ENCODE measurements around the gene SLC16A3. TPM values are rescaled to one million over a fixed set of nuclear protein-coding genes. Genes with fewer than 3 reads are reported as not detected.
"Not testable (repeated sequence)": the region's sequence is repeated elsewhere in the genome, so short reads cannot be mapped to it uniquely, and the experiment has no call there.

Gene SLC16A3
- 529 and 652 TPM in 2 replicates for total RNA-seq (2014; rRNA removed; shearing (Covaris generic); ENCODE audit: low replicate concordance)

DNA sequence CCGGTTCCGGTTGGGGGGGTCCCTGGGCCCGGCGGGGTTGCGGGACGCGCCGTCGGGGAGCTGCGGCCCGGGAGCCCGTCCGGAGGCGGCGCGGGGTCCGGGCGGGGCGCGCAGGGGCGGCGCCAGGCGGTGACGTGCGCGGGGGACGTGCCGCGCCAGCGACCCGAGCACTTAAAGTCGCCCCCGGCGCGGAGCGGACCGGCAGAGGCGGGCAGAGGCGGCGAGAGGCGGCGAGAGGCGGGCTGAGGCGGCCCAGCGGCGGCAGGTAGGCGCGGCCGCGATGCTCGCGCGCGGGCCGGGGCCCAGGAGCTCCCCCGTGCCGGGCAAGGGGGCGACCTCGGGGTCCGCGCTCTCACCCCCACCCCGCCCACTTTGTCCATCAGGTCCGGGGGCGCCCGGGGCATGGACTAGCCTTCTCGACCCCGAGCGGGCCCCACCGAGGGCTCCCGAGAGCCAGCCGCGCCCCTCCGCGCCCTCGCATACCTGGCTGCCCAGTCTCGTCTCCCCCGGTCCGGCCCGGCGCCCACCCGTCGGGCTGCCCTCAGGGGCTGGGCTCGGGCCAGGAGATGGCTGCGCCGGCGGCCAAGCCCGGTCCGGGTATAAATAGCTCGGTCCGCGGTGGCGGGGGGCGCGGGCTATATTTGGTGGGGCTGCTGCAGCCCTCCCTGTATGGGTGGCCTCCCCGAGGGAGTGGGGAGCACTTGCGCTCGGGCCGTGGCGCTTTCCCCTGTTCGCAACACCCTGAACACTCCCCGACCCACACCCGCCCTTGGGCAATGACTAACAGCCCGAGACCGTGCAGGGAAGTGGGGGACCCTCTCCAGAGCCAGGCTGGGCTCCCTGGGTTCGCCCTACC is at the start of gene SLC16A3:
Gene SLC16A3 (plus strand): TSS at position 201 of the 856 bp plus-strand sequence. CDS start 6,967 bp downstream, outside the sequence.
- DNase-seq = peak; percentile 85
- Histone ChIP-seq H3K9me3 (no peaks in the 10 kb centered on the region), H3K4me3 (peak within 1 kb of the TSS; percentile 90), H3K27me3 (no peaks in the 10 kb centered on the region), H3K36me3 (peaks cover 43% of the 10 kb centered on the region)

DNA sequence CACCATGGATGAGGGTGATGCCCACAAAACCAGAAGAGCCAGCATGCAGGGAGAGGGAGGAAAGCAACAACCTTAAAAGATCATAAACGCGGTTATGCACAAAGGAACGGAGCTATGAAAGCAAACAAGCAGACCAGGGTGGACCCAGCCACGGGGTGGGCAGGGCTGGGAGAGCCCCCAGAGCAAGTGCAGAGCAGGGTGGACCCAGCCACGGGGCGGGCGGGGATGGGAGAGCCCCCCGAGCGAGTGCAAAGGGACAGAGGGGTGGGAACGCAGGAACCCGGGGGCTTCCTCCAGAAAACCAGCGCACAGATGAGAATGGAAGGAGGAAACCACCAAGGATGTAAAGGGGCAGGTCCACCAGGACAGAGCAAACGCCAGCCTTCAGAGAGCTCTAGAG is 49.4 kb upstream of the SLC16A3 start:
- DNase-seq = no peak

DNA sequence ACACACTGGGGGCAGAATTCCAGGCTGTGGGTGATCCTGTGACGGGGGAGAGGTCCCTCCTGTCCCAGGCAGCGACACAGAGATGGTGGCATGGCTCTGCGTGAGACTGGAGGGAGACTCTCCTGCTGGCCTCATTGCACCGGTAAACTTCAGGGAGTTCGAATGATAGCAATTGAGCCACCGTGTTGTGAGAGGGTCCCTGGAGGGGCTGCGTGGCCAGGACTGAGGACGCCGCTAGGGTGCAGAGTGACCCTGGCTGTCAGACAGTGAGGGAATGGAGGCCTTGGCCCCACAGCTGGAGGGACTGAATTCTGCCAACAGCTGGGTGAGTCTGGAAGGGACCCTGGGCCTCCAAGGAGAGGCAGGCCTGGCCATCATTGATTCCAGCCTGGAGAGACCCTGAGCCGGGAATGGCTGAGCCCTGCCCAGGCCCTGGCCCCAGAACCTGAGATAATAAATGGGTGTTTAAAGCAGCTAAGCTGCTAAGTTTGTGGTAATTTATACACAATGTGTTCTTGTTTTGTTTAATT is 48.8 kb upstream of the SLC16A3 start:
- Histone ChIP-seq H3K27me3 (no peaks in the 10 kb centered on the region), H3K36me3 (peaks cover 32% of the 10 kb centered on the region), H3K9me3 (no peaks in the 10 kb centered on the region), H3K4me3 (no peak overlapping the region)
- DNase-seq = no peak

More for the DNA sequence above, 49.4 kb upstream of the SLC16A3 start:
- Histone ChIP-seq H3K27me3 (no peaks in the 10 kb centered on the region), H3K9me3 (no peaks in the 10 kb centered on the region), H3K36me3 (peaks cover 31% of the 10 kb centered on the region), H3K4me3 (no peak overlapping the region)

DNA sequence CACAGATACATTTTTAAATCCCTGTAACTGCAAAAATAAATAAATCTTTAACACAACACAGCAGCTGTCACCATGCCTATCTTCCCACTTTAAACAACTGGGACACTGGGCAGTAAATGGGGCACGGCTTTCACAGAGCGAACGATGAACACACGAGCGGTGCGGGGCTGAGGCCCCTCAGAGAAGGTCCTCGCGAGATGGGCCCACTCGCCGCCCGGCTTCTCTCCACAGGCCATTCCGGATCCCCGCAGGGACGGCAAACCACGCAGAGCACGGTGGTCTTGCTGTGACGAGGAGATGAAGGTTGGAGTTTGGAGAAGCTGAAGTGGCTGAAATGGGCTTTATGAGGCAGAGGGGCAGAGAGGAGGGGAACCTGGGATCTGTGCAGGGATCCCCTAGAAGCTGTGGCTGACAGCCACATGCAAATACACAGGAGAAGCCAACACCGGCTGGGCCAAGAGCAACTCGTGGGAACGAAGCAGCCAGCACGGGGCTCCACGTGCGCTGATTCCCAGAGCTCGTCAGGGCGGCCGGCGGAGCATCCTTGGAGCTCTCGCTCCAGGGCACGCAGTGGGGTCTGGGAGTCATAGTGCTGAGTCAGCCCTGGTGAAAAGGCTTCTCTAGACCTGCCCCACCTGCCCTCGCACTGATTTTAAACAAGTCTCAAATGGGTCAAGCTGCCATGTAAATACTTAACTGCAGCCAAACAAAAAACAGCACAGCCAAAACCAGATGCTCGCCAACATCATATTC is 47.9 kb upstream of the SLC16A3 start:
- no peaks in the 10 kb centered on the region for H3K9me3 ChIP-seq
- H3K27me3 ChIP-seq = no peaks in the 10 kb centered on the region
- DNase-seq = no peak
- peaks cover 37% of the 10 kb centered on the region for H3K36me3 ChIP-seq
- no peak overlapping the region for H3K4me3 ChIP-seq

DNA sequence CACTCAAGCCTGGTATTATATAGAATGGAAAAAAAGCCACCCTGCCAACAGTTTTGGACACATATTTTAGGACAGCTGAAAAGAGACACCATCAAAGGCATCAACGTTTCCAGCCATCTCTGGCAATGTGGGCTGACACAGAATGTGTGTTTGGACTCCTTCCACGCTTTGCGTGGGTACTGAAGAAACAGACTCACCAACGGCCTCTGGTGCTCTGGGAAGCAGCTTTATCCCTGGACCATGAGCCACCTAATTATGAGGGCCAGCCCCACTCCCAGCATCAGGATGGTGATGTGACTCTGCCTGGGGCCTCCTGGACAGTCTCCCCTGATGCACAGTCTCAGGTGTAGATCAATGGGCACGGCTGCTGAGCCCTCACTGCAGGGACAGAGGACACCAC is 44.1 kb upstream of the SLC16A3 start:
- peaks cover 39% of the 10 kb centered on the region for H3K36me3 ChIP-seq
- no peak for DNase-seq
- H3K9me3 ChIP-seq = no peaks in the 10 kb centered on the region
- no peak overlapping the region for H3K4me3 ChIP-seq
- no peaks in the 10 kb centered on the region for H3K27me3 ChIP-seq

DNA sequence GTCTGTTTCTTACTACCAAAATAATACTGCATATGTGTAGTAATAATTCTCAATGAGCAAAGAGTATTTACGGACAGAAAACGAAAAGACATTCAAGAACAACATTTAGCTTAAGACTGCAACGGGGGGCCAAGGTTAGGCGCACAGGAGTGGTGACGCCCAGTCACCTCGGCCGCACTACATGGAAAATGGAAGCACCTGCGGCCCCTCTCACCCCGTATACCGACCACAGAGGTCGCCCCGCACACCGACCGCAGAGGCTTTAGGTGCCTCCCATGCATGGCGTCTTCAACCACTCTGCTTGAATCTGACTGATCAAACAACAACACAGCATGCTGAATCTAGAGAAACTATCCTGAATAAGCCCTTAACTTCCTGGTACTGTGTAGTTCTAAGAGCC is 42.6 kb upstream of the SLC16A3 start:
- H3K9me3 ChIP-seq = no peaks in the 10 kb centered on the region
- DNase-seq = no peak
- no peaks in the 10 kb centered on the region for H3K27me3 ChIP-seq
- peaks cover 37% of the 10 kb centered on the region for H3K36me3 ChIP-seq
- H3K4me3 ChIP-seq = no peak overlapping the region

DNA sequence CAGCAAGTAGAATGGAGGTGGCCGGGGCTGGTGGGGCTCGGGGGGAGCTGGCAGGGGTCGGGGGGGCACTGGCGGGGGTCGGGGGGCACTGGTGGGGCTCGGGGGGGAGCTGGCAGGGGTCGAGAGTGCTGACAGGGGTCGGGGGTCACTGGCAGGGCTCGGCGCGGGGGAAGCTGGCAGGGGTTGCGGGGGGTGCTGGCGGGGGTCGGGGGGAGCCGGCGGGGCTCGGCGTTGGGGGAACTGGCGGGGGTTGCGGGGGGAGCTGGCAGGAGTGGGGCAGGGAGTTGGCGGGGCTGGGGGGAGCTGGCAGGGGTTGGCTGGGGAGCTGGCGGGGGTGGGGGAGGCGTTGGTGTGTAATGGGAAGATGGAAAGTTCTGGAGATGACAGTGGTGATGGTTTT is 41.3 kb upstream of the SLC16A3 start:
- DNase-seq = no peak
- H3K36me3 ChIP-seq = peaks cover 39% of the 10 kb centered on the region
- H3K9me3 ChIP-seq = no peaks in the 10 kb centered on the region
- H3K27me3 ChIP-seq = no peaks in the 10 kb centered on the region
- H3K4me3 ChIP-seq = no peak overlapping the region

DNA sequence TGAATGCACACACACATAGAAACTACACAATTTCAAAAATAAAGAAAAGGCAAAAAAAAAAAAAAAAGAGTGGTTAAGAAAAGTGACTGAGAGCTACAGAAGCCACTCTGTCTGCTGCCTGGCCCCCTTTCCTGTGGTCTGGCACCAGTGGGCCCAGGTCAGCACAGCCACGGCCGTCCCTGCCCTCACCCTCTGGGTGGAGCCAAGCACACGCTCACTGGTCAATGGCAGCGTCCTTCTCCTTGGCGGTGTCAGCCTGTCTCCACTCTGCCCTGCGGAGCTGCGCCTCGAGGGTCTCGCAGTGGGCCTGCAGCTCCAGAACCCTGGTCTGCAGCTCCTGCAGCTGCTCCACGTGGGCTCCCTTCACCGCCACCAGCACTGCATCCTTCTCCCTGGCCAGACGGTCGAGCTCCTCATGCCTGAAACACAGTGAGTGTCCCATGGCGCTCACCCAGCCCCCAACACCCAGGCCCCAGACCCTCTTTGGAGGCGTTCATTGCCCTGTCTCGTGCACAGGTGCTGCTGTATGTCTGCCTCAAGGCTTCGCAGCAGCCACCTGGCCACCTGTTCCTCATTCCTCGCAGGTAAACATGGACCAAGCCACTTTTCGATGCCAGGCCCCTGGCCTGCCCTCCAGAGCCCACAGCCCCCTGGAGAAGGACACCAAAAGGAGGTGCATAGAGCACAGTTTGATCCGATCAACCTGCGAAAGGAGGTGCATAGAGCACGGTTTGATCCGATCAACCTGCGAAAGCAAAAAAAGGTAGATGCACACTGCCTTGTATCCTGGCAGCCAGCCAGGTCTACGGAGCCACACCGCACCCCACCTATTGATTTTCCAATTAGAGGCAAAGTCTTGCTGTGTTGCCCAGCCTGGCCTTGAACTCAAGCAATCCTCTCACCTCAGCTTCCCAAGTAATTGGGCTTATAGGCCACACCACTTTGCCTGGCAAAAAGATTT is 40.6 kb upstream of the SLC16A3 start:
- Histone ChIP-seq H3K27me3 (no peaks in the 10 kb centered on the region), H3K9me3 (no peaks in the 10 kb centered on the region), H3K4me3 (no peak overlapping the region), H3K36me3 (peaks cover 40% of the 10 kb centered on the region)
- DNase-seq = no peak

DNA sequence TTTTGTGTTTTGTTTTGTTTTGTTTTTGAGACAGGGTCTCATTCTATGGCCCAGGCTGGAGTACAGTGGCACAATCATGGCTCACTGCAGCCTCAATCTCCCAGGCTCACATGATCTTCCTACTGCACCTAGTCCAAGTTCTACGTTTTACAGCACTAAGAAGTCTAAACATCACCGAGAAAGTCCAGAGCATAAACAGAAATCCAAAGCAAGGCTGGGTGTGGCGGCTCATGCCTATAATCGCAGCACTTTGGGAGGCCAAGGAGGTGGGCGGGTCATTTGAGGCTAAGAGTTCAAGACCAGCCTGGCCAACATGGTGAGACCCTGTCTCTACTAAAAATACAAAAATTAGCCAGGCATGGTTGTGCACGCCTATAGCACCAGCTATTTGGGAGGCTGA is 35.8 kb upstream of the SLC16A3 start:
- not testable (repeated sequence) for H3K9me3 ChIP-seq, DNase-seq, H3K4me3 ChIP-seq, H3K27me3 ChIP-seq
- H3K36me3 ChIP-seq = peaks cover 38% of the 10 kb centered on the region

DNA sequence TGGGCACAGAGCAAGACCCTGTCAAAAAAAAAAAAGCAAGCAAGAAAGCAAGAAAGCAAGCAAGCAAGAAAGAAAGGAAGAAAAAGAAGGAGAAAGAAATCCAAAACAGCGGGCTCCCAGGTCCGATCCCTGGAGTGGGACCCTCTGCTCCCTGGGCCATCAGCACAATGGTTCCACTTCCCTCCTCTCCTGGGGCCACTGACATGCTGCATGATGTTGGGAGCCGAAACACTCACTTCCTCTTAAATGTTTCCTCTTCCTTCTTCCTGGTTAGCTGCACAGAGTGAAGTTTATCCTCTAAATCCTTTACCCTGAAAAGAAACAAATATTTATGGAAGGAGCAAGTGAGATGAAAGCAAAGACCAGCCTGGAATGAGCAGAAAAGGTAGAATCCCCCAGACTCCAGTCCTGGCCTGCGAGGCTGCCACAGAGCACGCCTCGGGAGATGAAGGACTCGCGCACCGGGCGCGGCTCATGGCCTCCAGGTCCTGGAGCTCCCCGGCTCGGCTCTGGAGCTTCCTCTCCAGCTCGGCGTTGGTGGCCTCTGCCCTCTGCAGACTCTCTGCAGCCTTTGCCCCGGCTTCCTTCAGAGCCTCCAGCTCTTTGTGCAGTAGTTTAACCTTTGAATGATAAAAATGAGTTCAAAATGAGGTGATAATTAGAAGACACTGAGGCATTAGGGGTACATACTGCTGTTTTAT is 35.2 kb upstream of the SLC16A3 start:
- no peak overlapping the region for H3K4me3 ChIP-seq
- no peaks in the 10 kb centered on the region for H3K9me3 ChIP-seq
- peaks cover 36% of the 10 kb centered on the region for H3K36me3 ChIP-seq
- no peaks in the 10 kb centered on the region for H3K27me3 ChIP-seq
- no peak for DNase-seq

DNA sequence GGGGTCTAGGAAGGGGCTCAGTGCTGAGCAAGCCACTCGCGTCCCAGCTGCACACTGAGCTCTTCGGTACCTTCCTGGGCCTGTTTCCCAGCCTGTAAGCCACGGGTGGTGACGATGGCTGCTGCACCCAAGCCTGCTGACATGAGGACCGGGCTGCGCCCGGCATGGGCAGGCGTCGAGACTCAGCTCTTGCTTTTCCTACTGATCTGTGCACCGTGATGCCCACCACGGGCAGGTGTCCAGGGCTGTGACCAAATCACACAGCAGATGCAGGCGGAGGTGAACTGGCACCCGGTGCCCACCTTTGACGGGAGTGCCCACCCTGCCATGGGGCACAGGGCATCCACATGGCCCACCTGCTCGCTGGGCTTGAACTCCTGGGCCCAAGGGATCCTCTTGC is 34.1 kb upstream of the SLC16A3 start:
- no peaks in the 10 kb centered on the region for H3K9me3 ChIP-seq
- H3K4me3 ChIP-seq = no peak overlapping the region
- no peaks in the 10 kb centered on the region for H3K27me3 ChIP-seq
- peaks cover 30% of the 10 kb centered on the region for H3K36me3 ChIP-seq
- DNase-seq = no peak

DNA sequence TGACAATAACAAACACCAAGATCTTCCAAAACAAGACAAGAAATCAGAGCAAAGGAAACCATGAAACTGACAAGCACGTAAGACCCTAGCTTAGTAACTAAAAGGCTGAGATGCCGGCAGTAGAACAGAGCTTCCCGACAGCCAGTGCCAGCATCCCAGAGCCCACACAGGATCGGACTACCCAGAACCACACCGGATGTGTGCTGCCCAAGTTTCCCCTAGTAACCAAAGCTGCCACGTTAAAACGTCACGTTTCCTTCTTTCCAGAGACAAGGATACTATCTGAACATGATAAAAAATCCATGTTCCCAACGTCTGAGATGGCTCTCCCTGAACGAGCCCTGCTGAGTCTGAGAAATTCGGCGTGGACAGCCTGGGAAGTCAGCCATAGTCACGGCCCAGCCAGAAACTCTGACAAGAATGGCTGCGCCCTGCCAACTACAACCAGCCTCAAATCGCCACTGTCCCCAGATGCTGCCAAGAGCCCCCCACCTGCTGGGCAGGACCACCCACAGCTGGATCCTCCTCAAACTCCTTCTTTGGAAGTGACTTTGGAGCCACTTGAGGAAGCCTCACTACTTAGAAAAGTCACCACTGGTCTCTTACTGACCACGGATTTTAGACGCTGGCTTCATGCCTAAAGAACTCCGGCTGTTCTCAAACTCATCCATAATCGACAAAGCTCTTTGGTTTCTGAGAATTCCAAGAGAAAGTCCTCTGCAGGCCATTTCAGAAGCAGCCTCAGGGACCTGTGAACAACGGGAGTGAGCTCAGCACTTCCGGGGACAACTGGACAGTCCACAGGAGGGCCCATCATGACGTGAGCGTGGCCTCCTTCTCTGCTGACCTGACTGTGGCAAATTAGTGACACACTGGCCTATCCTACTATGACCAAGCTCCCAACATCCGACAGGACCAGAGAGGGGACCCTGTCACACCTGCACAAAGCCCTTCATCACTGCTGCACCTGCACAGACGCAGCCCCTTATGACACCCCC is 32.9 kb upstream of the SLC16A3 start:
- no peak overlapping the region for H3K4me3 ChIP-seq
- H3K9me3 ChIP-seq = no peaks in the 10 kb centered on the region
- no peak for DNase-seq
- H3K27me3 ChIP-seq = no peaks in the 10 kb centered on the region
- peaks cover 32% of the 10 kb centered on the region for H3K36me3 ChIP-seq

DNA sequence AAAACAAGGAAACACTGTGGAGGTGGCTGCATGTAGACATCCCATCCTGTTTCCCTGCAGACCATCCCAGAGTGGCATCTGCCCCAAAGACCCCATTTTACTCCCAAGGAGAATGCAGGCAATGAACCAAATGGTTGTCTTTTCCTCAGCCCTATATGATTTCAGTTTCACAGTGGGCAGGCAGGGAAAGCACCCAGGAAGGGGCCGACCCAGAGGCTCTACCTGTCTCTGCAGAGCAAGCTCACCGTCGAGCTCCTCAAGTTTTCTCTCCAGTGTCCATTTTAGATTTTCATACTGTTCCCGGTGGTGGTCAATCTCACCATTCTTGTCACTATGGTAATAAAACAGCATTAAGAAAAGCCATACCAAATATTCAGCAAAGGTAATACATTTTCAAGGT is 30.8 kb upstream of the SLC16A3 start:
- Histone ChIP-seq H3K9me3 (no peaks in the 10 kb centered on the region), H3K27me3 (no peaks in the 10 kb centered on the region), H3K4me3 (no peak overlapping the region), H3K36me3 (peaks cover 21% of the 10 kb centered on the region)
- no peak for DNase-seq

DNA sequence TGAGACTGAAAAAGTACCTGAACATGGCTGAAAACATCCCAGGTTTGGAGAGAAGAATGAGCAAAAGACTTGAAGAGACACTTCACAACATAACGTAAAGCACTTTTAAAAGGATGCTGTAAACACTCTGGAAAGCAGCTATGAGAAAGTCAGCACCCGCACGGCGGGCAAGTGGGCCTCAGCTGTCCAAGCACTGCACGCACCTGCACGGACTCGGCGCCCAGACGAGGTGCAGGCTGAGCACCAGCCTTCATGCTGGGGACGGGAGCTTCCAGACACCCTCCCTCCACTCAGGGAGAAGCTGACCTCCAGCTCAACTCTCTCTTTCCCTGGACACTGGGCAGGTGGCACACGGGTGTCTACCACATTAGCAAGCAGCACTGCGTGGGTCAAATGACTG is 29.3 kb upstream of the SLC16A3 start:
- H3K36me3 ChIP-seq = peaks cover 12% of the 10 kb centered on the region
- no peaks in the 10 kb centered on the region for H3K9me3 ChIP-seq
- DNase-seq = no peak
- no peak overlapping the region for H3K4me3 ChIP-seq
- H3K27me3 ChIP-seq = no peaks in the 10 kb centered on the region

DNA sequence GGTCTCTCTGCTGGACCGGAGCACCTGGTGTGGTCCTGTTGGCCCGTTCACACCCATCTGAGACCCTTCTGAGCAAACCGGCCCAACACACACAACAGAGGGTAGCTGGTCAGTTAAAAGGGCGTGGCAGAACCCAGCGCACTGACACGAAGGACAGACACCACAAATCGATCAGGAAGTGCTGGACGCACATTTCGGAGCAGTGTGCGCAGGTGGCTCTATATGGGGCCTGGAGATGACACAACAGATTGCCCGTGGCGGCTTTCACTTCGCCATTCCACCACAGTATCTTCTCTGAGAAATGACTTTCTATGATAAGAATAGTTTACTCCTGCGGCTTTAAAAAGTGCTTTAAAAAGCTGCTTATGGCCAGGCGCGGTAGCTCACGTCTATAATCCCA is 28.7 kb upstream of the SLC16A3 start:
- H3K27me3 ChIP-seq = no peaks in the 10 kb centered on the region
- DNase-seq = no peak
- H3K9me3 ChIP-seq = no peaks in the 10 kb centered on the region
- H3K36me3 ChIP-seq = peaks cover 5% of the 10 kb centered on the region
- no peak overlapping the region for H3K4me3 ChIP-seq

All from MG63 (cell line).